H9 (cell line): ENCODE measurements around the gene BCAR1. TPM values are rescaled to one million over a fixed set of nuclear protein-coding genes. Genes with fewer than 3 reads are reported as not detected.

ENCODE experiments used
- DNase-seq: peaks from one replicate; pipeline ENCODE4 v3.0.0-alpha.2; 2017
- H2AFZ ChIP-seq: one replicate; pipeline ENCODE4 v1.6.1; 2013; ENCODE audit warnings: mild to moderate bottlenecking, low read length, control low read depth, moderate library complexity
- H2AK5ac ChIP-seq: 2 replicates; pipeline ENCODE4 v1.6.1; 2013; ENCODE audit warnings: low read length, control low read depth, mixed read lengths; ENCODE audit not compliant: insufficient read length
- H2BK120ac ChIP-seq: one replicate; pipeline ENCODE4 v1.6.1; 2013; ENCODE audit warnings: low read depth, mild to moderate bottlenecking, low read length, control low read depth, inconsistent platforms; ENCODE audit not compliant: poor library complexity, severe bottlenecking
- H2BK12ac ChIP-seq: 2 replicates; pipeline ENCODE4 v1.6.1; 2013; ENCODE audit warnings: low read length, control low read depth, mixed read lengths, low read depth; ENCODE audit not compliant: insufficient read length
- H2BK15ac ChIP-seq: 2 replicates; pipeline ENCODE4 v1.6.1; 2013; ENCODE audit warnings: low read depth, low read length, control low read depth
- H2BK20ac ChIP-seq: one replicate; pipeline ENCODE4 v1.6.1; 2013; ENCODE audit warnings: low read depth, mild to moderate bottlenecking, low read length, control low read depth, inconsistent platforms; ENCODE audit not compliant: poor library complexity, severe bottlenecking
- H2BK5ac ChIP-seq: 2 replicates; pipeline ENCODE4 v1.6.1; 2013; ENCODE audit warnings: low read length, control low read depth, mixed read lengths; ENCODE audit not compliant: insufficient read length
- H3K14ac ChIP-seq: 2 replicates; pipeline ENCODE4 v1.6.1; 2013; ENCODE audit warnings: low read length, control low read depth; ENCODE audit not compliant: insufficient read depth
- H3K18ac ChIP-seq: 2 replicates; pipeline ENCODE4 v1.6.1; 2013; ENCODE audit warnings: low read depth, mild to moderate bottlenecking, mixed read lengths, low read length, control low read depth; ENCODE audit not compliant: insufficient read length
- H3K23ac ChIP-seq: 2 replicates; pipeline ENCODE4 v1.6.1; 2013; ENCODE audit warnings: low read length, control low read depth, mixed read lengths, low read depth; ENCODE audit not compliant: insufficient read length
- H3K23me2 ChIP-seq: 2 replicates; pipeline ENCODE4 v1.6.1; 2013; ENCODE audit warnings: low read depth, mild to moderate bottlenecking, mixed read lengths, low read length, control low read depth; ENCODE audit not compliant: insufficient read length, poor library complexity, severe bottlenecking
- H3K27ac ChIP-seq: 2 replicates; pipeline ENCODE4 v1.5.1; 2013; ENCODE audit warnings: low read length, control low read depth, mixed read lengths, low read depth; ENCODE audit not compliant: insufficient read length
- H3K27me3 ChIP-seq: 2 replicates; pipeline ENCODE4 v1.6.1; 2013; ENCODE audit warnings: low read length, control low read depth, inconsistent platforms; ENCODE audit not compliant: insufficient read depth
- H3K4ac ChIP-seq: 2 replicates; pipeline ENCODE4 v1.6.1; 2013; ENCODE audit warnings: low read depth, mild to moderate bottlenecking, control low read depth, inconsistent platforms, low read length, moderate library complexity
- H3K4me1 ChIP-seq: 2 replicates; pipeline ENCODE4 v1.6.1; 2013; ENCODE audit warnings: low read length, control low read depth, inconsistent platforms; ENCODE audit not compliant: insufficient read depth
- H3K4me2 ChIP-seq: 2 replicates; pipeline ENCODE4 v1.6.1; 2013; ENCODE audit warnings: low read length, control low read depth, mixed read lengths; ENCODE audit not compliant: insufficient read length, insufficient read depth
- H3K56ac ChIP-seq: 2 replicates; pipeline ENCODE4 v1.6.1; 2013; ENCODE audit warnings: low read depth, mild to moderate bottlenecking, mixed read lengths, low read length, control low read depth; ENCODE audit not compliant: insufficient read length
- H3K79me1 ChIP-seq: 2 replicates; pipeline ENCODE4 v1.6.1; 2013; ENCODE audit warnings: low read depth, mild to moderate bottlenecking, moderate library complexity, low read length, control low read depth, inconsistent platforms; ENCODE audit not compliant: insufficient read depth, poor library complexity, severe bottlenecking
- H3K79me2 ChIP-seq: 2 replicates; pipeline ENCODE4 v1.6.1; 2013; ENCODE audit warnings: low read length, control low read depth, inconsistent platforms; ENCODE audit not compliant: insufficient read depth
- H3K9ac ChIP-seq: 2 replicates; pipeline ENCODE4 v1.6.1; 2013; ENCODE audit warnings: low read length, control low read depth, mixed read lengths; ENCODE audit not compliant: insufficient read length; ENCODE audit errors: extremely low read depth
- H3K9me3 ChIP-seq: one replicate; pipeline ENCODE4 v1.6.1; 2013; ENCODE audit warnings: low read depth, low read length, inconsistent platforms; ENCODE audit not compliant: control insufficient read depth
- H3T11ph ChIP-seq: one replicate; pipeline ENCODE4 v1.6.1; 2013; ENCODE audit warnings: mild to moderate bottlenecking, low read length, control low read depth, inconsistent platforms
- H4K20me1 ChIP-seq: one replicate; pipeline ENCODE4 v1.6.1; 2013; ENCODE audit not compliant: control insufficient read depth, insufficient read length, insufficient read depth
- H4K5ac ChIP-seq: 2 replicates; pipeline ENCODE4 v1.6.1; 2013; ENCODE audit warnings: low read depth, mild to moderate bottlenecking, mixed read lengths, low read length, control low read depth; ENCODE audit not compliant: insufficient read length
- H4K8ac ChIP-seq: replicated peaks from 2 replicates; pipeline ENCODE4 v1.6.1; 2013; ENCODE audit warnings: low read length, control low read depth, mixed read lengths, low read depth; ENCODE audit not compliant: insufficient read length
- H4K91ac ChIP-seq: 2 replicates; pipeline ENCODE4 v1.6.1; 2013; ENCODE audit warnings: low read depth, mild to moderate bottlenecking, moderate library complexity, mixed read lengths, low read length, control low read depth; ENCODE audit not compliant: insufficient read length
- H3K27ac Mint-ChIP-seq, 3 experiments: 2 replicates in 2 of 3; 3 replicates in 1 of 3; pipeline ENCODE4 v1.8.0; 2020 to 2021; ENCODE audit warnings: mixed read lengths in 3 of 3, mild to moderate bottlenecking in 1 of 3, moderate library complexity in 1 of 3
- H3K27me3 Mint-ChIP-seq: 2 replicates; pipeline ENCODE4 v1.8.0; 2021; ENCODE audit warnings: low read depth, mild to moderate bottlenecking, moderate library complexity, mixed read lengths
- H3K36me3 Mint-ChIP-seq, 3 experiments: 2 replicates in 2 of 3; 3 replicates in 1 of 3; pipeline ENCODE4 v1.8.0; 2020 to 2021; ENCODE audit warnings: low read depth in 3 of 3, mixed read lengths in 3 of 3; ENCODE audit not compliant: insufficient read depth in 1 of 3
- H3K4me1 Mint-ChIP-seq, 2 experiments: 2 replicates each; pipeline ENCODE4 v1.8.0; 2020; ENCODE audit warnings: mixed read lengths in 2 of 2
- H3K4me3 Mint-ChIP-seq, 2 experiments: 2 replicates in 1 of 2; 3 replicates in 1 of 2; pipeline ENCODE4 v1.8.0; 2020 to 2021; ENCODE audit warnings: mild to moderate bottlenecking in 2 of 2, mixed read lengths in 2 of 2, moderate library complexity in 1 of 2
- H3K9me3 Mint-ChIP-seq, 2 experiments: 2 replicates in 1 of 2; 3 replicates in 1 of 2; pipeline ENCODE4 v1.8.0; 2020; ENCODE audit warnings: mild to moderate bottlenecking in 2 of 2, mixed read lengths in 2 of 2, moderate library complexity in 1 of 2
- WGBS: extraction: QIAGEN DNeasy Blood & Tissue Kit; methylation state at CpG from one replicate; pipeline ENCODE4 v1.1.7; 2013; ENCODE audit warnings: missing lambda C conversion rate, low lambda C conversion rate, mixed read lengths; ENCODE audit not compliant: insufficient read length; ENCODE audit errors: extremely low coverage; 5-methylcytosine and 5-hydroxymethylcytosine counted together
- total RNA-seq: library from RNA; stranded (reverse); gene quantifications from 2 replicates; pipeline ENCODE4 v1.2.1, GENCODE V29; 2021
- TF ChIP-seq, protein P1 (sequence below): fragments of 200-600 bp; sonication (generic); conservative IDR thresholded peaks from 3 replicates; pipeline ENCODE4 v1.8.0; 2021; ENCODE audit warnings: antibody characterized with exemption, mild to moderate bottlenecking

The BCAR1 gene
- total RNA-seq, 1 experiment from 2014 or later, result 97.1 TPM

DNA sequence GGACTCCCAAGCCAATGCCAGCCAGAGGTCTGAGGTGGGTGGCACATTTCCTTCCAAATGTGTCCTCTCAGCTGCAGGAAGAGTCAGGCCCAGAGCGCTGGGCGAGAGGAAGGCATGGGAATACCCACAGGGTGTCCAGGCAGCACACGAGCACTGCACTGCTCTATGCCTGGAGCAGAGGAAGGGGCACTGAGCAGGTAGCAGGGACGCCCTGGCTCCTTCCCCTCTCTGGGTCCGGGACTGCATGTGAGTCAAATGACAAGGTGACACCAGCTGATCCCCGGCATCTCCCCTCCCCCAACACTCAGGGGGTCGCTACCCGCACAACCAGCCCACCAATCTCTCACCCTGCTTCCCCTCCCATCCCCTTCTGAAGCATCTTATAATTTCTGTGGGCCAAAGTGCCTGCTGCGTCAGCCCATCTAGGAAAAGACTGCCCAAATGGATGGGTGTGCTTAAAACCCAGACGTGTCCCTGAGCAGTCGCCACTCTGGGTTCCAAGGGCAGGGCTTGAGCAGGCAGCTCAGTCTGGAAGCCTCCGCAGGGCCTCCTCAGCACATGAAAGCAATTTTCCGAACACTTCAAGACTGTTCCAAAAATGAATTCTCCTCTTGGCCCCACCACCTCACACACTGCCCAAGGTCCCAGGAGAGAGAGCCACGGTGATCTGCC, 12.0 kb upstream of the BCAR1 start:
- Histone ChIP-seq H2BK5ac (no peak overlapping the region), H3K27me3 (no peaks in the 10 kb centered on the region), H2BK15ac (no peak overlapping the region), H3K9ac (no peak overlapping the region), H2BK120ac (no peak overlapping the region), H4K8ac (no peak overlapping the region), H4K5ac (no peak overlapping the region), H3K4me2 (no peak overlapping the region), H4K20me1 (peaks cover 6% of the 10 kb centered on the region), H3K4ac (no peak overlapping the region), H3K9me3 (no peaks in the 10 kb centered on the region), H2BK12ac (no peak overlapping the region), H2BK20ac (no peak overlapping the region), H2AFZ (no peak overlapping the region), H3T11ph (no peak overlapping the region), H3K79me1 (peaks cover 10% of the 10 kb centered on the region), H4K91ac (no peak overlapping the region), H3K56ac (no peak overlapping the region), H3K23ac (no peak overlapping the region), H2AK5ac (no peak overlapping the region), H3K18ac (no peak overlapping the region), H3K23me2 (peaks cover 13% of the 10 kb centered on the region), H3K27ac (no peak overlapping the region), H3K14ac (no peak overlapping the region), H3K4me1 (peaks cover 2% of the 10 kb centered on the region; the same call in 1 of the 2 replicates), H3K79me2 (peaks cover 28% of the 10 kb centered on the region; the same call in 1 of the 2 replicates)
- TF ChIP-seq, protein P1, sequence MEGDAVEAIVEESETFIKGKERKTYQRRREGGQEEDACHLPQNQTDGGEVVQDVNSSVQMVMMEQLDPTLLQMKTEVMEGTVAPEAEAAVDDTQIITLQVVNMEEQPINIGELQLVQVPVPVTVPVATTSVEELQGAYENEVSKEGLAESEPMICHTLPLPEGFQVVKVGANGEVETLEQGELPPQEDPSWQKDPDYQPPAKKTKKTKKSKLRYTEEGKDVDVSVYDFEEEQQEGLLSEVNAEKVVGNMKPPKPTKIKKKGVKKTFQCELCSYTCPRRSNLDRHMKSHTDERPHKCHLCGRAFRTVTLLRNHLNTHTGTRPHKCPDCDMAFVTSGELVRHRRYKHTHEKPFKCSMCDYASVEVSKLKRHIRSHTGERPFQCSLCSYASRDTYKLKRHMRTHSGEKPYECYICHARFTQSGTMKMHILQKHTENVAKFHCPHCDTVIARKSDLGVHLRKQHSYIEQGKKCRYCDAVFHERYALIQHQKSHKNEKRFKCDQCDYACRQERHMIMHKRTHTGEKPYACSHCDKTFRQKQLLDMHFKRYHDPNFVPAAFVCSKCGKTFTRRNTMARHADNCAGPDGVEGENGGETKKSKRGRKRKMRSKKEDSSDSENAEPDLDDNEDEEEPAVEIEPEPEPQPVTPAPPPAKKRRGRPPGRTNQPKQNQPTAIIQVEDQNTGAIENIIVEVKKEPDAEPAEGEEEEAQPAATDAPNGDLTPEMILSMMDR, result no peak
- WGBS, result no CpG with 5 or more reads among the region's 14 CpGs
- H3K27me3 Mint-ChIP-seq, result no peaks in the 10 kb centered on the region
- H3K27ac Mint-ChIP-seq, result peak overlapping the region in 2 of 3 experiments; percentile 58 to 83; a peak in 1 of 7 replicates
- H3K4me3 Mint-ChIP-seq, result peak overlapping the region; percentile 25 to 88; a peak in 4 of 5 replicates
- H3K36me3 Mint-ChIP-seq, result peaks cover 5 to 9% (median 6%) of the 10 kb centered on the region in 3 experiments; a peak in 5 of 7 replicates
- peaks cover 43 to 44% of the 10 kb centered on the region in 2 experiments for H3K4me1 Mint-ChIP-seq
- H3K9me3 Mint-ChIP-seq, result no peaks in the 10 kb centered on the region
- peak; percentile 27 for DNase-seq
